Measurements from ENCODE around the gene PLCB1. TPM values are rescaled to one million over a fixed set of nuclear protein-coding genes. Genes with fewer than 3 reads are reported as not detected.

Gene PLCB1
- total and polyA plus RNA-seq, 7 experiments from 2014 or later, result 0.56 to 17.6 (median 2.3) TPM

GRCh38 chr20:8128291-8129060, 3.6 kb upstream of the PLCB1 start:
- H3K36me3 Mint-ChIP-seq, result no peaks in the 10 kb centered on the region
- CTCF ChIA-PET, result no interaction called here

GRCh38 chr20:8129211-8129976, 2.7 kb upstream of the PLCB1 start:
- Histone ChIP-seq H3K9me3 (ENCODE audit: control insufficient read depth in 2 of 3, low read length in 3 of 3) (no peaks in the 10 kb centered on the region), H3K4me3 (ENCODE audit: low read length) (no peak overlapping the region), H3K27me3 (ENCODE audit: control insufficient read depth in 2 of 2, insufficient read depth in 2 of 2, low read length in 2 of 2) (no peaks in the 10 kb centered on the region), H3K36me3 (ENCODE audit: control insufficient read depth in 2 of 3, insufficient read depth in 3 of 3, low read length in 3 of 3) (no peaks in the 10 kb centered on the region), H3K4me1 (ENCODE audit: control insufficient read depth in 2 of 2, insufficient read depth in 2 of 2, low read length in 2 of 2) (peaks cover 6 to 13% of the 10 kb centered on the region in 2 donors), H3K27ac (ENCODE audit: low read depth, low read length) (no peak overlapping the region)
- intact Hi-C loops (cut with micrococcal nuclease), result loop anchor here in 1 of 2 donors (2.0 kb wide), 1 partner anchor 55 kb away; no protein-coding TSS in a partner anchor
- H3K4me3 Mint-ChIP-seq, result no peak overlapping the region
- no peaks in the 10 kb centered on the region for H3K36me3 Mint-ChIP-seq
- peaks cover 0 to 3% (median 0%) of the 10 kb centered on the region in 11 donors for H3K9me3 Mint-ChIP-seq
- H3K27me3 Mint-ChIP-seq, result peaks cover 5 to 52% (median 27%) of the 10 kb centered on the region in 5 donors
- ChIA-PET CTCF (no interaction called here), POLR2A (no interaction called here)
- peaks cover 6 to 19% (median 9%) of the 10 kb centered on the region in 7 donors for H3K4me1 Mint-ChIP-seq
- ATAC-seq (no peak), DNase-seq (no peak)
- H3K27ac Mint-ChIP-seq, result no peak overlapping the region

More at GRCh38 chr20:8128291-8129060, 3.6 kb upstream of the PLCB1 start:
- Mint-ChIP-seq H3K9me3 (peaks cover 0 to 3% (median 0%) of the 10 kb centered on the region in 11 donors), H3K27ac (no peak overlapping the region), H3K27me3 (peaks cover 4 to 43% (median 22%) of the 10 kb centered on the region in 5 donors), H3K4me3 (no peak overlapping the region), H3K4me1 (peaks cover 0 to 12% (median 6%) of the 10 kb centered on the region in 7 donors)
- no peaks in the 10 kb centered on the region for H3K36me3 ChIP-seq (ENCODE audit: control insufficient read depth in 2 of 3, insufficient read depth in 3 of 3, low read length in 3 of 3)
- H3K9me3 ChIP-seq (ENCODE audit: control insufficient read depth in 2 of 3, low read length in 3 of 3), result no peaks in the 10 kb centered on the region
- DNase-seq (no peak), ATAC-seq (no peak)
- POLR2A ChIA-PET, result no interaction called here
- H3K27ac ChIP-seq (ENCODE audit: low read depth, low read length), result no peak overlapping the region
- no peaks in the 10 kb centered on the region for H3K27me3 ChIP-seq (ENCODE audit: control insufficient read depth in 2 of 2, insufficient read depth in 2 of 2, low read length in 2 of 2)
- intact Hi-C loops (cut with micrococcal nuclease), result loop anchor here in 1 of 2 donors (2.0 kb wide), 1 partner anchor 54 kb away; no protein-coding TSS in a partner anchor
- no peak overlapping the region for H3K4me3 ChIP-seq (ENCODE audit: low read length)
- H3K4me1 ChIP-seq (ENCODE audit: control insufficient read depth in 2 of 2, insufficient read depth in 2 of 2, low read length in 2 of 2), result peaks cover 6 to 11% of the 10 kb centered on the region in 2 donors

GRCh38 chr20:8130840-8131526, 1.1 kb upstream of the PLCB1 start:
- peaks cover 0 to 3% of the 10 kb centered on the region in 2 donors for H3K27me3 ChIP-seq (ENCODE audit: control insufficient read depth in 2 of 2, insufficient read depth in 2 of 2, low read length in 2 of 2)
- intact Hi-C loops (cut with micrococcal nuclease), result loop anchor here in 1 of 2 donors (5.0 kb wide), 1 partner anchor 114 kb away; the partner anchor contains the start of gene TMX4
- peaks cover 0 to 3% (median 0%) of the 10 kb centered on the region in 11 donors for H3K9me3 Mint-ChIP-seq
- ATAC-seq (no peak), DNase-seq (no peak)
- no peaks in the 10 kb centered on the region for H3K9me3 ChIP-seq (ENCODE audit: control insufficient read depth in 2 of 3, low read length in 3 of 3)
- H3K4me1 Mint-ChIP-seq, result peaks cover 7 to 20% (median 9%) of the 10 kb centered on the region in 7 donors
- CTCF ChIA-PET, result interaction anchor here (1.1 to 1.8 kb wide), 2 partner anchors 176 to 591 kb away, joined by 3 to 5 read pairs; no protein-coding TSS in a partner anchor
- H3K27me3 Mint-ChIP-seq, result peaks cover 11 to 58% (median 28%) of the 10 kb centered on the region in 5 donors
- H3K27ac ChIP-seq (ENCODE audit: low read depth, low read length), result no peak overlapping the region
- POLR2A ChIA-PET, result no interaction called here
- no peak overlapping the region for H3K4me3 ChIP-seq (ENCODE audit: low read length)
- H3K36me3 ChIP-seq (ENCODE audit: control insufficient read depth in 2 of 3, insufficient read depth in 3 of 3, low read length in 3 of 3), result no peaks in the 10 kb centered on the region
- peak overlapping the region in 4 of 10 donors; percentile 18 to 80 (median 70) for H3K4me3 Mint-ChIP-seq
- no peak overlapping the region for H3K27ac Mint-ChIP-seq
- peaks cover 6 to 16% of the 10 kb centered on the region in 2 donors for H3K4me1 ChIP-seq (ENCODE audit: control insufficient read depth in 2 of 2, insufficient read depth in 2 of 2, low read length in 2 of 2)
- H3K36me3 Mint-ChIP-seq, result no peaks in the 10 kb centered on the region

- Mint-ChIP-seq H3K9me3 (peaks cover 0 to 3% (median 0%) of the 10 kb centered on the region in 11 donors), H3K36me3 (no peaks in the 10 kb centered on the region), H3K4me3 (peak overlapping the region; percentile 67 to 83 (median 79)), H3K4me1 (peaks cover 7 to 23% (median 9%) of the 10 kb centered on the region in 7 donors), H3K27me3 (peaks cover 17 to 56% (median 25%) of the 10 kb centered on the region in 5 donors), H3K27ac (peak overlapping the region in 1 of 9 donors; percentile 22)
- no peaks in the 10 kb centered on the region for H3K9me3 ChIP-seq (ENCODE audit: control insufficient read depth in 2 of 3, low read length in 3 of 3)
- peaks cover 0 to 3% of the 10 kb centered on the region in 2 donors for H3K27me3 ChIP-seq (ENCODE audit: control insufficient read depth in 2 of 2, insufficient read depth in 2 of 2, low read length in 2 of 2)
- no peaks in the 10 kb centered on the region for H3K36me3 ChIP-seq (ENCODE audit: control insufficient read depth in 2 of 3, insufficient read depth in 3 of 3, low read length in 3 of 3)
- peaks cover 6 to 16% of the 10 kb centered on the region in 2 donors for H3K4me1 ChIP-seq (ENCODE audit: control insufficient read depth in 2 of 2, insufficient read depth in 2 of 2, low read length in 2 of 2)
- ChIA-PET CTCF (interaction anchor here (1.1 kb wide), 1 partner anchor 255 kb away, joined by 3 read pairs; no protein-coding TSS in a partner anchor), POLR2A (no interaction called here)
- peak in 5 of 9 donors; percentile 3 to 51 (median 17) for DNase-seq
- no peak overlapping the region for H3K27ac ChIP-seq (ENCODE audit: low read depth, low read length)
- peak; percentile 36 for ATAC-seq
- H3K4me3 ChIP-seq (ENCODE audit: low read length), result peak overlapping the region; percentile 57
- intact Hi-C loops (cut with micrococcal nuclease), result loop anchor here (1.0 to 5.0 kb wide), 5 partner anchors 20 to 590 kb away; partner anchors contain the start of gene TMX4 (in 1 of the 2)
Observed at GRCh38 chr20:8132484-8133309, 631 bp downstream of the PLCB1 start.

- Histone ChIP-seq H3K9me3 (ENCODE audit: control insufficient read depth in 2 of 3, low read length in 3 of 3) (no peaks in the 10 kb centered on the region), H3K27me3 (ENCODE audit: control insufficient read depth in 2 of 2, insufficient read depth in 2 of 2, low read length in 2 of 2) (peaks cover 0 to 3% of the 10 kb centered on the region in 2 donors), H3K27ac (ENCODE audit: low read depth, low read length) (no peak overlapping the region), H3K36me3 (ENCODE audit: control insufficient read depth in 2 of 3, insufficient read depth in 3 of 3, low read length in 3 of 3) (no peaks in the 10 kb centered on the region), H3K4me3 (ENCODE audit: low read length) (peak overlapping the region; percentile 57), H3K4me1 (ENCODE audit: control insufficient read depth in 2 of 2, insufficient read depth in 2 of 2, low read length in 2 of 2) (peaks cover 6 to 16% of the 10 kb centered on the region in 2 donors)
- CTCF ChIA-PET, result interaction anchor here (0.5 to 1.1 kb wide), 2 partner anchors 86 to 255 kb away, joined by 3 read pairs; no protein-coding TSS in a partner anchor
- H3K27me3 Mint-ChIP-seq, result peaks cover 17 to 56% (median 24%) of the 10 kb centered on the region in 5 donors
- peak overlapping the region; percentile 67 to 83 (median 79) for H3K4me3 Mint-ChIP-seq
- peaks cover 7 to 23% (median 9%) of the 10 kb centered on the region in 7 donors for H3K4me1 Mint-ChIP-seq
- peak overlapping the region in 2 of 9 donors; percentile 22 to 46 for H3K27ac Mint-ChIP-seq
- ATAC-seq (no peak), DNase-seq (no peak)
- POLR2A ChIA-PET, result no interaction called here
- H3K9me3 Mint-ChIP-seq, result peaks cover 0 to 3% (median 0%) of the 10 kb centered on the region in 11 donors
- intact Hi-C loops (cut with micrococcal nuclease), result loop anchor here in 1 of 2 donors (2.0 to 5.0 kb wide), 2 partner anchors 19 to 116 kb away; partner anchors contain the start of gene TMX4
- no peaks in the 10 kb centered on the region for H3K36me3 Mint-ChIP-seq
Observed at GRCh38 chr20:8133310-8133768, 1.3 kb downstream of the PLCB1 start.
